ENCODE measurements around the gene TTC17. TPM values are rescaled to one million over a fixed set of nuclear protein-coding genes. Genes with fewer than 3 reads are reported as not detected.

Gene TTC17
- total RNA-seq, 2 donors from 2014 or later = 69.1 to 95.9 TPM

- Mint-ChIP-seq H3K9me3 (no peaks in the 10 kb centered on the region), H3K27ac (no peak overlapping the region), H3K36me3 (peaks cover 11% of the 10 kb centered on the region in 2 donors)
- no peak for ATAC-seq
- no peak for DNase-seq (ENCODE audit: low spot score in 2 of 2)
Observed at GRCh38 chr11:43489869-43490465, 131.2 kb downstream of the TTC17 start.

DNA sequence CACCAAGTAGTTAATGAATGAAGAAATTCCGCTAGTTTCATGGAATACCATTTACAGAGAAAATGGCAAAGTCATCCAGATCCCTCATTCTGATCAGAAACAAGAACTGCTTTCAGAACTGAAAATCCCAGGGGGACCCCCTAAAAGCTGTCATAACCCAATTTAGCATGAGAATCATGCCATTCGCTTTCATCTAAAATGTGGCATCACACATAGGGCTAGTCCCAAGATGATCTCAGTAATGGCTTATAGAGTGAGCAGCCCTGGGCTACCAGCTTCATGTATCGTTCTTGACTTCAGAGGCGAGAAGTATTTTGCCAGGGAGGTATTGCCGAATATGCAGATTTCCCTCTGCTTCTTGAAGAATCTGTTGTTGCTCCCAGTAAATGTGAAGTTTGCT lies 134.0 kb downstream of the TTC17 start:
- H3K27ac Mint-ChIP-seq = peak overlapping the region; percentile 9 to 11
- H3K9me3 Mint-ChIP-seq = no peaks in the 10 kb centered on the region
- ATAC-seq (peak in 1 of 2 donors; percentile 81), DNase-seq (ENCODE audit: low spot score in 2 of 2) (no peak)
- peaks cover 11% of the 10 kb centered on the region in 2 donors for H3K36me3 Mint-ChIP-seq

DNA sequence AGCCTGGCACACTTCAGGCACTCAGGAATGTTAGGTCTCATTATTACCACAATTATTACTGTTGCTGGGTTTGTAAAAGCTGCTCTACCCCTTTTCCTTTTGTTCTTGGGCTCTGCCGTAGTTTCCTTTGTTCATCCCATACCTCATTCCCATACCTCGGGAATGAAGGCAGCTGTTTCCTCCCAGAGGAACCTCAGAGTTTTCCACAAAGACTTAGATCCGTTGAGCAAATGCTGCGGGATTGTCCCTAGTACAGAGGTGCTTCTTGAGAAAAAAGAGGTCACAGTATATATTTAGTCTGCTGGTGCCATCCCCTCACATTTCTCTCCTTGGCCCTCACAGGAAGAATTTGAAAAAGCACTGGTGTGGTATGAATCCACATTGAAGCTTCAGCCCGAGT lies 134.7 kb downstream of the TTC17 start:
- Mint-ChIP-seq H3K9me3 (no peaks in the 10 kb centered on the region), H3K36me3 (peaks cover 11% of the 10 kb centered on the region in 2 donors), H3K27ac (no peak overlapping the region)
- ATAC-seq (no peak), DNase-seq (ENCODE audit: low spot score in 2 of 2) (no peak)

GRCh38 chr11:43497144-43497543 lies 138.4 kb downstream of the TTC17 start:
- ATAC-seq (no peak), DNase-seq (ENCODE audit: low spot score in 2 of 2) (no peak)
- no peak overlapping the region for H3K27ac Mint-ChIP-seq
- H3K9me3 Mint-ChIP-seq = no peaks in the 10 kb centered on the region
- H3K36me3 Mint-ChIP-seq = peaks cover 5% of the 10 kb centered on the region in 2 donors

DNA sequence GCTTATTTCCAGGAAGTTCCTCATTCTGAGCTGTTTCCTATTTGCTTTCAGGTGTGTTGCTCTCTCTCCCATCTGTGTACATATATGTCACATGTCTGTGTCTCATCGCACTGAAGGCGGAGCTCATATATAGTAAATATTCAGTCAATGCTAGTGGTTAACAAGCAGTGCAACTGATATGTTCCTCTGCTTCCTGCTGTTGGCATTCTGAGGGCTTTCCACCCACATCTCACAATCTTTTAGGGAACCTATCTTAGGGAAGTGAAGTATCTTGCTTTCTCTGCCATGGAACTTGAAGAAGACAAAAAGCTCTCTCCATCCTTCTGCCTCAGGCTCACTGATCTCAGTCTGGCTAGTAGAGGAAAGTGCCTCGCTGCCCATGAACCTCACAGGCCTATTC lies 139.8 kb downstream of the TTC17 start:
- DNase-seq (ENCODE audit: low spot score in 2 of 2) (no peak), ATAC-seq (no peak)
- Mint-ChIP-seq H3K27ac (no peak overlapping the region), H3K36me3 (no peaks in the 10 kb centered on the region), H3K9me3 (no peaks in the 10 kb centered on the region)

DNA sequence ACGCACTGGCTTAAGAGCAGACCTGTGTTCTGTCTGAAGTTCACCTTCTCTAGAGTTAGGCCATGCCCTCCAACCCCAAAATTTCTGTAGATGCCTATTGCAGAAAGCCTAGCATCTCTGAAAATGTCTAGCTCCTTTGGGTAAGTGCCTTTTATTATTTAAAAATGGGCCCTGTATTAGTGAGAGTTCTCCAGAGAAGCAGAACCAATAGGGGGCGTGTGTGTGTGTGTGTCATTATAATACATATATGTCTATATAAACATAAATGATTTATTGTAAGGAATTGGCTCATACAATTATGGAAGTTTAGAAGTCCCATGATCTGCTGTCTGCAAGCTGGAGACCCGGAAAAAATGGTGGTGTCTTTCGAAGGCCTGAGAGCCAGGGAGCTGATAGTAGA lies 144.7 kb downstream of the TTC17 start:
- Mint-ChIP-seq H3K36me3 (no peaks in the 10 kb centered on the region), H3K27ac (no peak overlapping the region), H3K9me3 (no peaks in the 10 kb centered on the region)
- ATAC-seq (no peak), DNase-seq (ENCODE audit: low spot score in 2 of 2) (no peak)

DNA sequence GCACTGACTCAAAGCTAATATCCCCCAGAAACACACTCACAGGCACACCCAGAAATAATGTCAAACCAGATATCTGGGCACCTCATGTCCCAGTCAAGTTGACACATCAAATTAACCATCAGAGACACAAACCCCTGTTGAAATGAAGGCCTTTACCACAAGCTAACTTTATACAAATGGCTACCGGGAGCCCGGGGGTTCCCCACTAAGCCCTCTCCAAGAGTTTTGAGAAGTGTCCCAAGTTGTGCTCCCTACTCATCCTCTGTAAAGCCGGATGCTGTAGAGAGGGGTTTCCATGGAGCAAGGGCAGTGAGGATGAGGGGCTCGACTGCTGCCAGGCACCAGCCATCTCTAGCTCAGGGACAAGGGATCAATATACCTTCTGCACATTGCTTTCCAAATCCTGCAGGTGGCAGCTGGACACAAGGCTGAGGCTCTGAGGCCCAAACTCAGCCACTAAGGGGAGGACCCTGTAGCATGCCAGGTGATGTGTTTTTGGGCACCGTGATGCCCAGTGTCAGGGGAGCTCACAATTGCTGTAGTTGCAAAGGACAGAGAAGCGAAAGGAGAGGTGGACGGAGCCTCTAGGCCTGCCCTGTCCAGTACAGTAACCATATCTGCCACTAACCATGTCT lies 145.7 kb downstream of the TTC17 start:
- no peaks in the 10 kb centered on the region for H3K9me3 Mint-ChIP-seq
- ATAC-seq (peak in 1 of 2 donors; percentile 37), DNase-seq (ENCODE audit: low spot score in 2 of 2) (no peak)
- H3K36me3 Mint-ChIP-seq = no peaks in the 10 kb centered on the region
- H3K27ac Mint-ChIP-seq = no peak overlapping the region

GRCh38 chr11:43505171-43505570 lies 146.5 kb downstream of the TTC17 start:
- ATAC-seq (no peak), DNase-seq (ENCODE audit: low spot score in 2 of 2) (no peak)
- no peak overlapping the region for H3K27ac Mint-ChIP-seq

DNA sequence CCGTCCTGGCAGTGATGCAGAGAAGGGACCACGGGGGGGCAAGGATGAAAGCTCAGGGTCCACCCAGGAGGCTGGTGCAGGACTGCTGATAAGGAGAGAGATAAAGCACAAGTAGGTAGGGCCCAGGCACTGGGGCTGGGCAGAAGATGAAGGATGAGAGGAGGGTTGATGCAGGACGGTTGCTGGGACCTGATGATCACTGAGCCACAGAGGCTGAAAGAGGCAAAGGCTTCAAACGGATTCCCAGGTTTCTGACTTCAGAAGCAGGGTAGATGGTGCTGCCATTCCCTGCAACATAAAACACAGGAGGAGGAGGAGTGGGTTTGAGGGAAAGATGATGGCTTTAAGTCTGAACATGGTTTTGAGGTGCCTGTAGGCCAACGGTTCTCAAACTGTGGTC lies 148.5 kb downstream of the TTC17 start:
- Mint-ChIP-seq H3K9me3 (peaks cover 0 to 3% of the 10 kb centered on the region in 2 donors), H3K36me3 (no peaks in the 10 kb centered on the region), H3K27ac (peak overlapping the region in 1 of 2 donors; percentile 25)
- ATAC-seq = no peak
- DNase-seq (ENCODE audit: low spot score in 2 of 2) = no peak

More at GRCh38 chr11:43505171-43505570, 146.5 kb downstream of the TTC17 start:
- Mint-ChIP-seq H3K36me3 (no peaks in the 10 kb centered on the region), H3K9me3 (no peaks in the 10 kb centered on the region)

- no peak overlapping the region for H3K27ac Mint-ChIP-seq
- H3K9me3 Mint-ChIP-seq = peaks cover 3 to 4% of the 10 kb centered on the region in 2 donors
- DNase-seq (ENCODE audit: low spot score in 2 of 2) (no peak), ATAC-seq (peak in 1 of 2 donors; percentile 34)
- H3K36me3 Mint-ChIP-seq = no peaks in the 10 kb centered on the region
Observed at GRCh38 chr11:43508511-43508918, 149.8 kb downstream of the TTC17 start.

DNA sequence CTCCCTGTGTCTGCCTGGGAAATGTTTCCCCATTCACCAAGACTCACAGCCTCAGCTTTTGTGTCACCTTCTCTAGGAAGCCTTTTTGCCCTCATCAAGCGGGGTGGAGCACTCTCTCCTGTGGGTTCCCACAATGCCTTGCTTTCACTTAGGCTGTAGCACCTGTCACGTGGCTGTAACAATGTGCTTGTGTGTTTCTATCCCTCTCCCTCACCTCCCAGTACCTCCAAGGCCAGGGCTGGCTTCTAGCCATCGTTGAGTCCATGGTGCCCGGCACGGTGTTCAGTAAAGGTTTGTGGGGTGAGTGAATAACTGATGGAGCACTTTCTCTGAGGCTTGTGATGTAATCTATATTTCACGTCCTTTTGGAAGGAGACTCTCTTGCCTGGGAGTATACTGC lies 153.2 kb downstream of the TTC17 start:
- H3K9me3 Mint-ChIP-seq = peaks cover 3 to 4% of the 10 kb centered on the region in 2 donors
- ATAC-seq (no peak), DNase-seq (ENCODE audit: low spot score in 2 of 2) (no peak)
- H3K27ac Mint-ChIP-seq = no peak overlapping the region
- no peaks in the 10 kb centered on the region for H3K36me3 Mint-ChIP-seq

DNA sequence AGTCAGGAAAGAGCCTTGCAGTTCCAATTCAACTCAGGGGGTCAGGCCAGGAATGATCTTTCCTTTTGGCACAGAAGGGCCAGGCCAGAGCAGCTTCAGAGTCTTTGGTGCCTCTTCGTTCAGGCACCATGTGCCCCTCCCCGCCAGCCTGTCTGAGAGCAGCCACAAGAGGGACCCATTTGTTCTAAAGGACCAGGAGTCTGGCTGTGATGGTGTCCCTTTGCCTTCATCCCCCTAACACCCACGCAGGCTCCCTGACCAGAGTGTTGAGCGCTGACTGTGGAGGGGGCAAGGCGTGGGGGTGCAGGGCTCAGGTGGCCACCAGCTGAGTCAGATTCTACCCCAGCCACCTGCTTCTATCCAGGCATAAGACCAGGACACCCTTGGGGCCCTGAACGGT lies 156.4 kb downstream of the TTC17 start:
- no peak overlapping the region for H3K27ac Mint-ChIP-seq
- H3K36me3 Mint-ChIP-seq = peaks cover 0 to under 1% of the 10 kb centered on the region in 2 donors
- ATAC-seq (no peak), DNase-seq (ENCODE audit: low spot score in 2 of 2) (no peak)
- peaks cover 3 to 10% of the 10 kb centered on the region in 2 donors for H3K9me3 Mint-ChIP-seq

- Mint-ChIP-seq H3K9me3 (peaks cover 6 to 23% of the 10 kb centered on the region in 2 donors), H3K27ac (no peak overlapping the region), H3K36me3 (peaks cover 10 to 13% of the 10 kb centered on the region in 2 donors)
- ATAC-seq (no peak), DNase-seq (ENCODE audit: low spot score in 2 of 2) (no peak)
Observed at GRCh38 chr11:43516316-43516850, 157.7 kb downstream of the TTC17 start.

GRCh38 chr11:43517518-43517917 lies 158.8 kb downstream of the TTC17 start:
- DNase-seq (ENCODE audit: low spot score in 2 of 2) = no peak

DNA sequence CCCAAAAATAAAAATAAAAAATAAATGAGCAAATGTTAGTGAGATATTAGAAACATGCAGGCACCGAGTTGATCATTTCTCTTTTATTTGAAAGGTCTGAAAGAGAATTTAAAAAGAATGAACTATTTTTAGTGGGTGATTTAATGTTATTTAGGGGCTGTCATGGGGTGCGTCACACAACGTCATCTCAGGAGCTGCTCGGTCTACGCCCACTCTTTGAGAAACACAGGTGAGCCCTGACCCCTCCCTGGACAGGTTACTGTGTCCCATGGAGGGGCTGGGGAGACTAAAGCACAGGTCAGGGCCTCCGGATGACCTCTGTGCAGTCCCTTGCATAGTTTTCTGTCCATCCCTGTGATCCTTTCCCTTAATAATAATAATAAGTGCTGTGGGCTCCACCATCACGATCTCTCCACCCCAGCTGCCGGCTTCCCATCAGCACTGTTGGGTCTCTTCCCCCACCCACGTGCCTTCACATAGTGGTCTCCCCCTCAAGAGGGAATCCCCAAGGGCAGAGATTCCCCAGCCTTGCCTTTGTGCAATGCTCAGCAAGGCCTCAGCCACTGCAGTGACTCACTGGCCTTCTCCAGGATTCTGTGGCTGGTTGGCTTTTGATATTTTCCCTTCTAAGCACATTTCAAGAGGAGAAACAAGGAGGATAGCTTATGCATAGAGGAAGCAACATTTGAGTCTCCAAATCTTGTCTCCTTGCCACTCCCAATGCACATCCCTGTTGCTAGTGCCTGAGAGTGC lies 159.9 kb downstream of the TTC17 start:
- DNase-seq (ENCODE audit: low spot score in 2 of 2) = no peak
- ATAC-seq = no peak
- Mint-ChIP-seq H3K9me3 (peaks cover 6 to 19% of the 10 kb centered on the region in 2 donors), H3K27ac (no peak overlapping the region), H3K36me3 (peaks cover 10 to 13% of the 10 kb centered on the region in 2 donors)

More at GRCh38 chr11:43517518-43517917, 158.8 kb downstream of the TTC17 start:
- Mint-ChIP-seq H3K36me3 (peaks cover 10 to 13% of the 10 kb centered on the region in 2 donors), H3K9me3 (peaks cover 6 to 20% of the 10 kb centered on the region in 2 donors), H3K27ac (no peak overlapping the region)
- ATAC-seq = peak; percentile 38 to 47

DNA sequence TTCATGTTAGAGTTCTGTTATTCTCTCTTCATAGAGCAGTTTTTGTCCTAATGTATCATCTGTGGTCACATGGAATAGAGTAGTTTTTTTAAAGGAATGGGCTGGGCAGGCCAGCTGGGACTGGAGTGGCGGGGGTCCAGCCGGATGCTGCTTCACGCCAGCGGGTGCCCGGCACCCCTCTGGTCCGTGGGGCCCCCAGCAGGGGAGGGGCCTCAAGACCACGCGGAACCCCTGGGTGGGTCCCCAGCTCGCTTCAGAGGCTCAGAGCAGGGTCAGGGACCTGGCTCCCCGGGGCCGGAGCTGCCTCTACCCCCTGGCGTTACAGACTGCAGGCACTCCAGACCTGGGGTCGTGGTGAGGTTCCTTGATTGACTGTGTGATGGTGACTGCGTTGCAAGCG lies 162.8 kb downstream of the TTC17 start:
- DNase-seq (ENCODE audit: low spot score in 2 of 2) (no peak), ATAC-seq (no peak)
- Mint-ChIP-seq H3K36me3 (peaks cover 10 to 13% of the 10 kb centered on the region in 2 donors), H3K27ac (no peak overlapping the region), H3K9me3 (peaks cover 6 to 19% of the 10 kb centered on the region in 2 donors)

GRCh38 chr11:43523632-43524031 lies 164.9 kb downstream of the TTC17 start:
- Mint-ChIP-seq H3K36me3 (peaks cover 10 to 13% of the 10 kb centered on the region in 2 donors), H3K27ac (no peak overlapping the region), H3K9me3 (peaks cover 6 to 19% of the 10 kb centered on the region in 2 donors)
- no peak for DNase-seq (ENCODE audit: low spot score in 2 of 2)
- ATAC-seq = no peak

All from activated naive CD4-positive, alpha-beta T cell treated with anti-CD3 and anti-CD28 coated beads, Interleukin-2, amount 50 U/mL, for 72 hours (primary cell).